RWPE1 (cell line): ENCODE measurements around the gene SLC37A2.

Experiments used
- CTCF ChIA-PET: fragments of 350-600 bp; sonication (Branson Sonifier 250); formaldehyde crosslinking; extraction: SDS; loops from one replicate; lab custom pipeline; 2021; lab: Yijun Ruan, JAX
- POLR2A ChIA-PET: fragments of 400-600 bp; formaldehyde crosslinking; extraction: SDS; loops from one replicate; lab custom pipeline; 2020; ENCODE audit warnings: antibody characterized with exemption; ENCODE audit not compliant: low non-redundant PET; lab: Yijun Ruan, JAX
- DNase-seq: peaks from one replicate; pipeline ENCODE4 v3.0.0; 2012; ENCODE audit warnings: low spot score
- H3K27ac ChIP-seq: fragments of 450-650 bp; 2 replicates; pipeline ENCODE4 v1.5.1; 2017
- CTCF ChIP-seq: fragments of 450-650 bp; conservative IDR thresholded peaks from 2 replicates; pipeline ENCODE4 v1.5.1; 2017; ENCODE audit warnings: low read depth, mild to moderate bottlenecking

Gene SLC37A2

GRCh38 chr11:125110506-125110905 is 47.4 kb downstream of the SLC37A2 start:
- peak overlapping the region; percentile 83 for H3K27ac ChIP-seq
- DNase-seq, result no peak
- CTCF ChIA-PET, result interaction anchor here (0.6 to 0.7 kb wide), 2 partner anchors 14 to 20 kb away, joined by 3 to 4 read pairs; no protein-coding TSS in a partner anchor
- no peak for TF ChIP-seq CTCF
- POLR2A ChIA-PET, result interaction anchor here (1.7 kb wide), 1 partner anchor 14 kb away, joined by 3 read pairs; no protein-coding TSS in a partner anchor

- no peak for TF ChIP-seq CTCF
- ChIA-PET POLR2A (interaction anchor here (1.7 kb wide), 1 partner anchor 13 kb away, joined by 3 read pairs; no protein-coding TSS in a partner anchor), CTCF (interaction anchor here (1.0 kb wide), 1 partner anchor 14 kb away, joined by 3 read pairs; no protein-coding TSS in a partner anchor)
- H3K27ac ChIP-seq, result peak overlapping the region; percentile 83
- no peak for DNase-seq
These were observed 47.9 kb downstream of the SLC37A2 start for GRCh38 chr11:125111001-125111342.

GRCh38 chr11:125111343-125112207 is 48.5 kb downstream of the SLC37A2 start, which contains the start of gene TMEM218:
TMEM218 (minus strand) TSS chr11:125111626; CDS start chr11:125102241, 9,385 bp downstream.
- CTCF ChIA-PET, result interaction anchor here (1.0 to 2.2 kb wide), 3 partner anchors 14 to 30 kb away, joined by 3 to 6 read pairs (median 3); no protein-coding TSS in a partner anchor
- TF ChIP-seq CTCF, result no peak
- POLR2A ChIA-PET, result interaction anchor here (0.7 to 1.7 kb wide), 2 partner anchors 13 to 20 kb away, joined by 3 read pairs; no protein-coding TSS in a partner anchor
- peak within 1 kb of the TSS; percentile 83 for H3K27ac ChIP-seq
- peak; percentile 100 for DNase-seq

GRCh38 chr11:125112208-125112604 is 49.1 kb downstream of the SLC37A2 start:
- peak overlapping the region; percentile 83 for H3K27ac ChIP-seq
- POLR2A ChIA-PET, result interaction anchor here (0.7 kb wide), 1 partner anchor 21 kb away, joined by 3 read pairs; no protein-coding TSS in a partner anchor
- TF ChIP-seq CTCF, result no peak
- CTCF ChIA-PET, result interaction anchor here (0.6 to 2.2 kb wide), 3 partner anchors 21 to 1558 kb away, joined by 3 to 6 read pairs (median 3); no protein-coding TSS in a partner anchor
- DNase-seq, result no peak

- no peak overlapping the region for H3K27ac ChIP-seq
- CTCF ChIA-PET, result no interaction called here
- TF ChIP-seq CTCF, result no peak
- DNase-seq, result no peak
- POLR2A ChIA-PET, result no interaction called here
These were observed 51.4 kb downstream of the SLC37A2 start for GRCh38 chr11:125114518-125114917.

- POLR2A ChIA-PET, result no interaction called here
- no peak for TF ChIP-seq CTCF
- CTCF ChIA-PET, result interaction anchor here (1.1 kb wide), 1 partner anchor 25 kb away, joined by 4 read pairs; no protein-coding TSS in a partner anchor
- H3K27ac ChIP-seq, result no peak overlapping the region
- no peak for DNase-seq
These were observed 54.3 kb downstream of the SLC37A2 start for GRCh38 chr11:125117429-125117828.
